Ecto neural progenitor cell (in vitro differentiated cells): ENCODE results near the gene ZFYVE28.
A peak's percentile ranks its signal among the peaks of the same experiment; 100 is the strongest.
"Not testable (repeated sequence)": the region's sequence is repeated elsewhere in the genome, so short reads cannot be mapped to it uniquely, and the experiment has no call there.

ENCODE experiments used
- DNase-seq: peaks from one replicate; pipeline ENCODE4 v3.0.0-alpha.2; 2018; ENCODE audit warnings: low spot score

ZFYVE28 gene

GRCh38 chr4:2248044-2248780 lies 170.2 kb downstream of the ZFYVE28 start:
- DNase-seq, result no peak

GRCh38 chr4:2247128-2248043 lies 171.1 kb downstream of the ZFYVE28 start:
- DNase-seq, result no peak

GRCh38 chr4:2246384-2247127 lies 171.9 kb downstream of the ZFYVE28 start:
- DNase-seq, result no peak

GRCh38 chr4:2245787-2246275 lies 172.6 kb downstream of the ZFYVE28 start:
- DNase-seq, result no peak

- no peak for DNase-seq
Observed at GRCh38 chr4:2245057-2245786, 173.2 kb downstream of the ZFYVE28 start.

GRCh38 chr4:2243681-2244380 lies 174.6 kb downstream of the ZFYVE28 start:
- no peak for DNase-seq

- peak; percentile 99 for DNase-seq
Observed at GRCh38 chr4:2241410-2242353, 176.8 kb downstream of the ZFYVE28 start, which contains the start of the genes HAUS3 and POLN. Gene HAUS3, minus strand, starts transcription at chr4:2242121. Its CDS starts 1,175 bp downstream, at chr4:2240946. Gene POLN, minus strand, starts transcription at chr4:2242121. Its CDS starts 12,890 bp downstream, at chr4:2229231.

- DNase-seq, result no peak
Observed at GRCh38 chr4:2241003-2241402, 177.4 kb downstream of the ZFYVE28 start.

GRCh38 chr4:2236944-2237666 lies 181.3 kb downstream of the ZFYVE28 start:
- DNase-seq, result no peak

GRCh38 chr4:2231082-2231481 lies 187.4 kb downstream of the ZFYVE28 start:
- DNase-seq, result no peak

GRCh38 chr4:2226261-2226660 lies 192.2 kb downstream of the ZFYVE28 start:
- DNase-seq, result no peak

GRCh38 chr4:2222838-2223237 lies 195.6 kb downstream of the ZFYVE28 start:
- DNase-seq, result no peak

- DNase-seq, result not testable (repeated sequence)
Observed at GRCh38 chr4:2221378-2221777, 197.1 kb downstream of the ZFYVE28 start.

- DNase-seq, result peak; percentile 76
Observed at GRCh38 chr4:2220016-2220630, 198.3 kb downstream of the ZFYVE28 start.
